ENCODE data around the gene MRPL54. TPM values are rescaled to one million over a fixed set of nuclear protein-coding genes. Genes with fewer than 3 reads are reported as not detected.

MRPL54 gene
- total and polyA plus RNA-seq, 2 donors (not counting 1 experiment from before 2014, with no cell fraction given), result 29.7 to 45.4 TPM

- Histone ChIP-seq H3K79me2 (ENCODE audit: control insufficient read depth, insufficient read depth, low read length) (no peaks in the 10 kb centered on the region), H3K9me3 (ENCODE audit: control insufficient read depth, insufficient read depth, low read depth, low read length) (no peaks in the 10 kb centered on the region), H3K4me2 (ENCODE audit: extremely low read depth, insufficient read depth, low read length) (no peak overlapping the region), H3K9ac (ENCODE audit: insufficient read depth, low read length) (no peak overlapping the region), H4K20me1 (ENCODE audit: control insufficient read depth, extremely low read depth, insufficient read depth, low read length) (no peaks in the 10 kb centered on the region), H2AFZ (ENCODE audit: low read length) (no peak overlapping the region), H3K27me3 (ENCODE audit: control insufficient read depth, insufficient read depth, low read length) (no peaks in the 10 kb centered on the region), H3K4me1 (ENCODE audit: control insufficient read depth, extremely low read depth, insufficient read depth, low read length) (no peaks in the 10 kb centered on the region), H3K27ac (ENCODE audit: insufficient read depth, low read length) (no peak overlapping the region), H3K4me3 (replicated peaks in 1 of 4; ENCODE audit: control extremely low read depth in 1 of 4, insufficient read depth in 1 of 4, low read depth in 3 of 4, low read length in 4 of 4) (no peak overlapping the region), H3K36me3 (ENCODE audit: control insufficient read depth, insufficient read depth, low read length) (peaks cover 3% of the 10 kb centered on the region)
- no peak for TF ChIP-seq EZH2 (IDR thresholded peaks at IDR 0.05; ENCODE audit: low read length, missing control alignments)
- TF ChIP-seq, protein P1, sequence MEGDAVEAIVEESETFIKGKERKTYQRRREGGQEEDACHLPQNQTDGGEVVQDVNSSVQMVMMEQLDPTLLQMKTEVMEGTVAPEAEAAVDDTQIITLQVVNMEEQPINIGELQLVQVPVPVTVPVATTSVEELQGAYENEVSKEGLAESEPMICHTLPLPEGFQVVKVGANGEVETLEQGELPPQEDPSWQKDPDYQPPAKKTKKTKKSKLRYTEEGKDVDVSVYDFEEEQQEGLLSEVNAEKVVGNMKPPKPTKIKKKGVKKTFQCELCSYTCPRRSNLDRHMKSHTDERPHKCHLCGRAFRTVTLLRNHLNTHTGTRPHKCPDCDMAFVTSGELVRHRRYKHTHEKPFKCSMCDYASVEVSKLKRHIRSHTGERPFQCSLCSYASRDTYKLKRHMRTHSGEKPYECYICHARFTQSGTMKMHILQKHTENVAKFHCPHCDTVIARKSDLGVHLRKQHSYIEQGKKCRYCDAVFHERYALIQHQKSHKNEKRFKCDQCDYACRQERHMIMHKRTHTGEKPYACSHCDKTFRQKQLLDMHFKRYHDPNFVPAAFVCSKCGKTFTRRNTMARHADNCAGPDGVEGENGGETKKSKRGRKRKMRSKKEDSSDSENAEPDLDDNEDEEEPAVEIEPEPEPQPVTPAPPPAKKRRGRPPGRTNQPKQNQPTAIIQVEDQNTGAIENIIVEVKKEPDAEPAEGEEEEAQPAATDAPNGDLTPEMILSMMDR (conservative IDR thresholded peaks at IDR 0.05 in 1 of 2, IDR thresholded peaks at IDR 0.05 in 1 of 2; ENCODE audit: low read depth in 1 of 2, low read length in 2 of 2), result no peak
- DNase-seq (ENCODE audit: low read depth in 2 of 2), result no peak
Observed at GRCh38 chr19:3768748-3769099, 6.2 kb downstream of the MRPL54 start.

DNA sequence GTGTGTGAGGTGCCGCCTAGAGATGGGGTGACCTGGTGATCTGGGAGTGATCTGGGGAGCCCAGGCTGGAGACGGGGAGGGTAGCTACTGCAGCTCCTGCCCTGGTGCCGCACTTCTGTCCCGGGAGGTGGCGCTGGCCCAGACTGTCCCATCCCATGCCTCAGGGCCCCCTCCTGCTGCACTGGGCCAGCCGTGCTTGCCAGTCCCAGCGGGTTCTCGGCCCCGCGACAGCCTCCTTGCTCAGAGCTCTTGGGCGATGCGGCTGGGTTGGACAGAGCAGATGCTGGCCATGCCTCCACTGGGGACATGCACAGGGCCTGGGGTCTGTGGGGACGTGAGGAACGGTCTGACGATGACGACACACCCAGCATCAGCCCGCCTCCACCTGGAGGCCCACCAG is 7.0 kb downstream of the MRPL54 start:
- DNase-seq (ENCODE audit: low read depth in 2 of 2), result no peak

GRCh38 chr19:3770136-3770999 is 7.9 kb downstream of the MRPL54 start:
- no peaks in the 10 kb centered on the region for H3K4me1 ChIP-seq (ENCODE audit: control insufficient read depth, extremely low read depth, insufficient read depth, low read length)
- H3K79me2 ChIP-seq (ENCODE audit: control insufficient read depth, insufficient read depth, low read length), result no peaks in the 10 kb centered on the region
- no peak for DNase-seq (ENCODE audit: low read depth in 2 of 2)
- no peaks in the 10 kb centered on the region for H4K20me1 ChIP-seq (ENCODE audit: control insufficient read depth, extremely low read depth, insufficient read depth, low read length)
- H3K27ac ChIP-seq (ENCODE audit: insufficient read depth, low read length), result no peak overlapping the region
- no peak overlapping the region for H2AFZ ChIP-seq (ENCODE audit: low read length)
- TF ChIP-seq, protein P1 (conservative IDR thresholded peaks at IDR 0.05 in 1 of 2, IDR thresholded peaks at IDR 0.05 in 1 of 2; ENCODE audit: low read depth in 1 of 2, low read length in 2 of 2), result no peak
- TF ChIP-seq EZH2 (IDR thresholded peaks at IDR 0.05; ENCODE audit: low read length, missing control alignments), result no peak
- H3K9me3 ChIP-seq (ENCODE audit: control insufficient read depth, insufficient read depth, low read depth, low read length), result no peaks in the 10 kb centered on the region
- no peaks in the 10 kb centered on the region for H3K27me3 ChIP-seq (ENCODE audit: control insufficient read depth, insufficient read depth, low read length)
- no peak overlapping the region for H3K4me3 ChIP-seq (replicated peaks in 1 of 4; ENCODE audit: control extremely low read depth in 1 of 4, insufficient read depth in 1 of 4, low read depth in 3 of 4, low read length in 4 of 4)
- no peak overlapping the region for H3K9ac ChIP-seq (ENCODE audit: insufficient read depth, low read length)
- peaks cover 3% of the 10 kb centered on the region for H3K36me3 ChIP-seq (ENCODE audit: control insufficient read depth, insufficient read depth, low read length)
- H3K4me2 ChIP-seq (ENCODE audit: extremely low read depth, insufficient read depth, low read length), result no peak overlapping the region

More for the DNA sequence above, 7.0 kb downstream of the MRPL54 start:
- no peaks in the 10 kb centered on the region for H4K20me1 ChIP-seq (ENCODE audit: control insufficient read depth, extremely low read depth, insufficient read depth, low read length)
- no peak overlapping the region for H2AFZ ChIP-seq (ENCODE audit: low read length)
- no peaks in the 10 kb centered on the region for H3K9me3 ChIP-seq (ENCODE audit: control insufficient read depth, insufficient read depth, low read depth, low read length)
- no peaks in the 10 kb centered on the region for H3K27me3 ChIP-seq (ENCODE audit: control insufficient read depth, insufficient read depth, low read length)
- no peak overlapping the region for H3K4me2 ChIP-seq (ENCODE audit: extremely low read depth, insufficient read depth, low read length)
- no peak overlapping the region for H3K9ac ChIP-seq (ENCODE audit: insufficient read depth, low read length)
- no peak overlapping the region for H3K27ac ChIP-seq (ENCODE audit: insufficient read depth, low read length)
- H3K36me3 ChIP-seq (ENCODE audit: control insufficient read depth, insufficient read depth, low read length), result peaks cover 3% of the 10 kb centered on the region
- TF ChIP-seq, protein P1 (conservative IDR thresholded peaks at IDR 0.05 in 1 of 2, IDR thresholded peaks at IDR 0.05 in 1 of 2; ENCODE audit: low read depth in 1 of 2, low read length in 2 of 2), result no peak
- TF ChIP-seq EZH2 (IDR thresholded peaks at IDR 0.05; ENCODE audit: low read length, missing control alignments), result no peak
- H3K4me3 ChIP-seq (replicated peaks in 1 of 4; ENCODE audit: control extremely low read depth in 1 of 4, insufficient read depth in 1 of 4, low read depth in 3 of 4, low read length in 4 of 4), result no peak overlapping the region
- no peaks in the 10 kb centered on the region for H3K4me1 ChIP-seq (ENCODE audit: control insufficient read depth, extremely low read depth, insufficient read depth, low read length)
- no peaks in the 10 kb centered on the region for H3K79me2 ChIP-seq (ENCODE audit: control insufficient read depth, insufficient read depth, low read length)
